ENCODE measurements around the gene IPO11. TPM values are rescaled to one million over a fixed set of nuclear protein-coding genes. Genes with fewer than 3 reads are reported as not detected.

IPO11 gene
- total RNA-seq, 1 donor from 2014 or later: 96.0 TPM

- no peak for TF ChIP-seq CTCF (IDR thresholded peaks at IDR 0.05; ENCODE audit: unreplicated experiment)
- H3K27ac Mint-ChIP-seq (ENCODE audit: unreplicated experiment): peak overlapping the region; percentile 43
- peaks cover 3% of the 10 kb centered on the region for H3K4me1 Mint-ChIP-seq (ENCODE audit: unreplicated experiment)
- H3K4me3 Mint-ChIP-seq (ENCODE audit: unreplicated experiment): no peak overlapping the region
- DNase-seq (ENCODE audit: low spot score): no peak
- peaks cover 6% of the 10 kb centered on the region for H3K36me3 Mint-ChIP-seq (ENCODE audit: low read depth, unreplicated experiment)
- H3K9me3 Mint-ChIP-seq (ENCODE audit: unreplicated experiment): no peaks in the 10 kb centered on the region
- H3K27me3 Mint-ChIP-seq (ENCODE audit: unreplicated experiment): peaks cover 4% of the 10 kb centered on the region
Measured at GRCh38 chr5:62631909-62632580, 219.5 kb downstream of the IPO11 start.

GRCh38 chr5:62633243-62633642 lies 220.7 kb downstream of the IPO11 start:
- Mint-ChIP-seq H3K4me3 (ENCODE audit: unreplicated experiment) (no peak overlapping the region), H3K27ac (ENCODE audit: unreplicated experiment) (no peak overlapping the region)

GRCh38 chr5:62640446-62640845 lies 227.9 kb downstream of the IPO11 start:
- TF ChIP-seq CTCF (IDR thresholded peaks at IDR 0.05; ENCODE audit: unreplicated experiment): no peak
- Mint-ChIP-seq H3K27ac (ENCODE audit: unreplicated experiment) (no peak overlapping the region), H3K9me3 (ENCODE audit: unreplicated experiment) (no peaks in the 10 kb centered on the region)

More at GRCh38 chr5:62633243-62633642, 220.7 kb downstream of the IPO11 start:
- no peaks in the 10 kb centered on the region for H3K9me3 Mint-ChIP-seq (ENCODE audit: unreplicated experiment)
- H3K4me1 Mint-ChIP-seq (ENCODE audit: unreplicated experiment): peaks cover 3% of the 10 kb centered on the region
- DNase-seq (ENCODE audit: low spot score): no peak
- H3K27me3 Mint-ChIP-seq (ENCODE audit: unreplicated experiment): peaks cover 4% of the 10 kb centered on the region
- no peak for TF ChIP-seq CTCF (IDR thresholded peaks at IDR 0.05; ENCODE audit: unreplicated experiment)
- peaks cover 6% of the 10 kb centered on the region for H3K36me3 Mint-ChIP-seq (ENCODE audit: low read depth, unreplicated experiment)

GRCh38 chr5:62642468-62642867 lies 229.9 kb downstream of the IPO11 start:
- Mint-ChIP-seq H3K4me3 (ENCODE audit: unreplicated experiment) (no peak overlapping the region), H3K36me3 (ENCODE audit: low read depth, unreplicated experiment) (peaks cover 31% of the 10 kb centered on the region), H3K9me3 (ENCODE audit: unreplicated experiment) (no peaks in the 10 kb centered on the region), H3K4me1 (ENCODE audit: unreplicated experiment) (peaks cover 7% of the 10 kb centered on the region), H3K27ac (ENCODE audit: unreplicated experiment) (no peak overlapping the region), H3K27me3 (ENCODE audit: unreplicated experiment) (no peaks in the 10 kb centered on the region)
- TF ChIP-seq CTCF (IDR thresholded peaks at IDR 0.05; ENCODE audit: unreplicated experiment): no peak
- DNase-seq (ENCODE audit: low spot score): no peak

More at GRCh38 chr5:62640446-62640845, 227.9 kb downstream of the IPO11 start:
- H3K4me3 Mint-ChIP-seq (ENCODE audit: unreplicated experiment): no peak overlapping the region
- H3K27me3 Mint-ChIP-seq (ENCODE audit: unreplicated experiment): peaks cover 1% of the 10 kb centered on the region
- H3K4me1 Mint-ChIP-seq (ENCODE audit: unreplicated experiment): peaks cover 7% of the 10 kb centered on the region
- DNase-seq (ENCODE audit: low spot score): no peak
- H3K36me3 Mint-ChIP-seq (ENCODE audit: low read depth, unreplicated experiment): peaks cover 20% of the 10 kb centered on the region

Data from endothelial cell (in vitro differentiated cells).